ENCODE data around the gene UBTF. TPM values are rescaled to one million over a fixed set of nuclear protein-coding genes. Genes with fewer than 3 reads are reported as not detected.

The UBTF gene
- total RNA-seq, 2 experiments from 2014 or later = 148 to 158 TPM

DNA sequence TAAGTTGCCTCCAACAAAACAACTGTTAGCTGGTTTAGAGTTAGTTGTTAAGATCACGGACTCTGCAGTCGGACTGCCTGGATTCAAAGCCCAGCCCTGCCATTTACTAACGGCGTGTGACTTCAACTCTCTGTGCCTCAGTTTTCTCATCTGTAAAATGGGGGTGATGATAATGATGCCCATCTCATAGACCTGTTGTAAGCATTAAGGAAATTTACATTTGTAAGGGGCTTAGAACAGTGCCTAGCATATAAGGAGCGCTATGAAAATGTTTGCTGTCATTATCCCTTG, 47.6 kb upstream of the UBTF start:
- ChIA-PET POLR2A (no interaction called here), CTCF (no interaction called here)
- DNase-seq (no peak), ATAC-seq (ENCODE audit: poor library complexity) (no peak)
- no peaks in the 10 kb centered on the region for H3K4me1 ChIP-seq (ENCODE audit: insufficient read depth, low read length)
- Mint-ChIP-seq H3K9me3 (no peaks in the 10 kb centered on the region), H3K4me3 (no peak overlapping the region), H3K27ac (no peak overlapping the region), H3K4me1 (ENCODE audit: low read depth) (no peaks in the 10 kb centered on the region), H3K27me3 (peaks cover 4% of the 10 kb centered on the region), H3K36me3 (ENCODE audit: low read depth) (no peaks in the 10 kb centered on the region)
- TF ChIP-seq CTCF (IDR thresholded peaks at IDR 0.05) = no peak
- no peaks in the 10 kb centered on the region for H3K36me3 ChIP-seq (ENCODE audit: insufficient read depth, low read length)
- H3K27ac ChIP-seq (ENCODE audit: low read depth in 1 of 2, low read length in 2 of 2) = no peak overlapping the region
- intact Hi-C loops (cut with DNase I, micrococcal nuclease) = no loop called here
- H3K4me3 ChIP-seq (ENCODE audit: low read length) = no peak overlapping the region
- H3K27me3 ChIP-seq (ENCODE audit: control insufficient read depth in 1 of 2, insufficient read depth in 2 of 2, low read length in 2 of 2) = no peaks in the 10 kb centered on the region
- no peaks in the 10 kb centered on the region for H3K9me3 ChIP-seq (ENCODE audit: control insufficient read depth in 1 of 2, insufficient read depth in 1 of 2, low read length in 2 of 2)

DNA sequence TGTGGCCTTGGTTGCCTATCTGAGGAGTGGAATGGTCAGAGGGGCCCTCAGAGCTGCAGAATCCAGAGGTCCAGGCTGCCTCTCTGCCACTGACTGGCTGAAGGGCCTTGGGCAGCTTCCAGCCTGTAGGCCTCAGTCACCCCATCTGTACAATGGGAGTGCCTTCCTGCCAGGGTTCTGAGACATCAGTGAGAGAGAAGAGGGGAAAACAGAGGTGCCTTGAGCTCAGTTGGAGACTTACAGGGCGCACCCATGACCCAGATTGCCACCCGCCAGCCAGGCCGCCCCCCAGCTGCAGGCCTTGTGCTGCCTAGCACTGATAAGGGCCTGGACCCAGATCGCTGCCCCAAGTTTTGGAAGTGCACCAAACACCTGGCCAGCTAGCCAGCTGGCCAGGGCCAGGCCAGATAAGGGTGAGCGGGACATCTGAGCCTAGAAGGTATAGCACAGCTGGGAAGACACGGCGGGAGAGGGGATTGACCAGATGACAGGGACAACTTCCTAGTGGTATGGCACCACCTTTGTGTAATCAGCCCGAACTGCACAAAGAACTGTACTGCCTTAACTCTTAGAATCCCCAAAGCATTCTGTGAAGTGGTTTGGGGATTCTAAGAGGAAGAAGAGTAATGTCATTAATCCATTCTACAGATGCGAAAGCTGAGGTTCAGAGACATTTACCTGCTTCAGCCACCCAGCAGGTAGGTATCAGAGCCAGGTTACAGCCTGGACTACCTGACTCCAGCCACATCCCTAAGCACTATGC, 47.1 kb upstream of the UBTF start:
- Mint-ChIP-seq H3K4me3 (no peak overlapping the region), H3K36me3 (ENCODE audit: low read depth) (no peaks in the 10 kb centered on the region), H3K27me3 (no peaks in the 10 kb centered on the region), H3K9me3 (no peaks in the 10 kb centered on the region), H3K4me1 (ENCODE audit: low read depth) (no peaks in the 10 kb centered on the region), H3K27ac (no peak overlapping the region)
- no peak for DNase-seq
- no peak for TF ChIP-seq CTCF (IDR thresholded peaks at IDR 0.05)
- Histone ChIP-seq H3K4me3 (ENCODE audit: low read length) (no peak overlapping the region), H3K9me3 (ENCODE audit: control insufficient read depth in 1 of 2, insufficient read depth in 1 of 2, low read length in 2 of 2) (no peaks in the 10 kb centered on the region), H3K27me3 (ENCODE audit: control insufficient read depth in 1 of 2, insufficient read depth in 2 of 2, low read length in 2 of 2) (no peaks in the 10 kb centered on the region), H3K4me1 (ENCODE audit: insufficient read depth, low read length) (no peaks in the 10 kb centered on the region), H3K36me3 (ENCODE audit: insufficient read depth, low read length) (no peaks in the 10 kb centered on the region), H3K27ac (ENCODE audit: low read depth in 1 of 2, low read length in 2 of 2) (no peak overlapping the region)
- intact Hi-C loops (cut with DNase I, micrococcal nuclease) = no loop called here
- ChIA-PET CTCF (no interaction called here), POLR2A (interaction anchor here (0.5 kb wide), 1 partner anchor 47 kb away, joined by 3 read pairs; no protein-coding TSS in a partner anchor)
- no peak for ATAC-seq (ENCODE audit: poor library complexity)

- TF ChIP-seq CTCF (IDR thresholded peaks at IDR 0.05) = no peak
- Mint-ChIP-seq H3K4me1 (ENCODE audit: low read depth) (no peaks in the 10 kb centered on the region), H3K27me3 (no peaks in the 10 kb centered on the region), H3K4me3 (no peak overlapping the region), H3K9me3 (no peaks in the 10 kb centered on the region), H3K36me3 (ENCODE audit: low read depth) (no peaks in the 10 kb centered on the region), H3K27ac (no peak overlapping the region)
- POLR2A ChIA-PET = no interaction called here
- H3K36me3 ChIP-seq (ENCODE audit: insufficient read depth, low read length) = no peaks in the 10 kb centered on the region
- no peaks in the 10 kb centered on the region for H3K4me1 ChIP-seq (ENCODE audit: insufficient read depth, low read length)
- CTCF ChIA-PET = no interaction called here
- no peaks in the 10 kb centered on the region for H3K27me3 ChIP-seq (ENCODE audit: control insufficient read depth in 1 of 2, insufficient read depth in 2 of 2, low read length in 2 of 2)
- ATAC-seq (ENCODE audit: poor library complexity) (no peak), DNase-seq (no peak)
- no peak overlapping the region for H3K27ac ChIP-seq (ENCODE audit: low read depth in 1 of 2, low read length in 2 of 2)
- intact Hi-C loops (cut with DNase I, micrococcal nuclease) = no loop called here
- H3K4me3 ChIP-seq (ENCODE audit: low read length) = no peak overlapping the region
- H3K9me3 ChIP-seq (ENCODE audit: control insufficient read depth in 1 of 2, insufficient read depth in 1 of 2, low read length in 2 of 2) = no peaks in the 10 kb centered on the region
These were observed 43.9 kb upstream of the UBTF start for GRCh38 chr17:44263345-44263902.

Data from CD4-positive, alpha-beta T cell (primary cell).